ENCODE results near the gene PLS3.
"Not testable (repeated sequence)": the region's sequence is repeated elsewhere in the genome, so short reads cannot be mapped to it uniquely, and the experiment has no call there.

The PLS3 gene

DNA sequence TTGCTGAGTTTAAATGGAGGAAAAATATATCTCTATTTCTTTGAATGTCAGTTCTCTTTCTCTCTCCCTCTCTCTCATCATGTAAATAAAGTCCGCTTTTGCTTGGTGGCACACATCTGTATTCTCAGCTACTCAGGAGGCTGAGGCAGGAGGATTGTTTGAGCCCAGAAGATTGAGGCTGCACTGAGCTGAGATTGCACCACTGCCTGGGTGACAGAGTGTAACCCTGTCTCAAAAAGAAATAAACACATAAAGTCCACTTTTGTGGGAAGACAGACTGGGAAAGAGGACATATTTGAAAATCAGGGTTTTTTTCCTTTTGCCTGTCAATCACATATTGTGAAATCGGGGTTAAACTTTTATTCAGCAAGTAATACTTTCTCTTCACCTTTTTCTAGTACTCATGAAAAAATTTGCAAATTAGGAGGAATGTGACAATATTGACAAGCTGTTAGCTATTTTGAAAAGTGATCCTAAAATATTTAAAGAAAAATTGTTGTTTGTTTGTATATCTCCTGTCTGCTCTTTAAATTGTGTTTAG lies 42.6 kb downstream of the PLS3 start:
- DNase-seq (ENCODE audit: low read depth in 2 of 2, low spot score in 1 of 2): no peak

DNA sequence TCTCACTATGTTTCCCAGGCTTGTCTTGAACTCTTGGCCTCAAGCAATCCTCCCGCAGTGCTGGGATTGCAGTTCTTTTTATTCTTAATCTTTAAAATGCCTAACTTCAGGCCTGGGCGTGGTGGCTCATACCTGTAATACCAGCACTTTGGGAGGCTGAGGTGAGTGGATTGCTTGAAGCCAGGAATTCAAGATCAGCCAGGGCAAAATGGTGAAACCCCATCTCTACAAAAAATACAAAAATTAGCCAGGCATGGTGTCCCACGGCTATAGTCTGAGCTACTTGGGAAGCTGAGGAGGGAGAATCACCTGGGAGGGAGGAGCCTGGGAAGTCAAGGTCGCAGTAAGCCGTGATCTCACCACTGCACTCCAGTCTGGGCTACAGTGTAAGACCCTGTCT lies 45.9 kb downstream of the PLS3 start:
- no peak for DNase-seq (ENCODE audit: low read depth in 2 of 2, low spot score in 1 of 2)

DNA sequence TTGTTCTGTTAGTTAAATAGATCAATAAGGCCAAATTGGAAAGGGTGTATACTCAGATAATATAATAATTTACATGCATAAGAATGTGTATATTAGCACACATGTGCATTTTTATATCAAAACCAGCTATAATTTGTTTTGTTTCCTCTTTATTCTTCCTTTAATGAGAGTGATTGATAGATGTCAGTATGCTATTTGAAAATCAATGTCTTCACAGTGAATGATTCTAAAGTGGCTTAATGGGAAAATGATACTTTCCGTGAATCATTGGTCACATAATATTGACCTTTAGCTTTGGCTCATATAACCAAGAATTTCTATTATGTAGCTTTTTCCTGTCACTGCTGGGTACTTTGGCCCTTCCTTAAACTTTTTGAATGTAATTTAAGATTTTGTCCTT lies 48.6 kb downstream of the PLS3 start:
- DNase-seq (ENCODE audit: low read depth in 2 of 2, low spot score in 1 of 2): no peak

DNA sequence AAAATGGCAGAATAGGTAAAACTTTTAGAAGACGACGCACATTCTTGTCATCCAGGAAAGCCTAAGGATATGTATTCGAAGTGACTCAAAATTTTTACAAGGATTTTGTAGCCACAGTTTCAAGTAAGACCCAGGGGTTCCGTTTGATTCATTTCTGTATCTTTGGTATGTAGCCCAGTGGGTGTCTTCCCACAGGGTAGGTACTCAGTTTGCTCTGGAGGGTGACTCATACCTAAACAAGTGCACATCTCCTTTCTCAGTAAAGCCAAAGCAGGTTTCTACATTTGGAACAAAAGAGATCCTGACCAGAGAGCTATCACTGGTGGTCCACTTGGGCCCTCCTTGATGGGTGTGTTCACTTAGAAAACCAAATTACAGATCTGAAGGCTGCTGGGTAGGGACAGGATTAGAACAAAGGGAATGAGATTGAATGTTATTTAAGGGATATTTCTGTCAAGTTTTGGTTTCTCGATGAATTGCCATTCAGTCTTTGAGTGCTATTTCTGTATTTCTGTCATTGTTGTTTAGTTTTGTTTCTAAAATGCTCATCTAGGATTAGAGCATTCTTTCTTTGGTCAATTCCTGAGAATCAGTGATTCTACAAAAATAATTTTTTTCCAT lies 56.1 kb downstream of the PLS3 start:
- DNase-seq (ENCODE audit: low read depth in 2 of 2, low spot score in 1 of 2): no peak

- no peak for DNase-seq (ENCODE audit: low read depth in 2 of 2, low spot score in 1 of 2)
Observed at GRCh38 chrX:115622534-115622933, 61.6 kb downstream of the PLS3 start.

DNA sequence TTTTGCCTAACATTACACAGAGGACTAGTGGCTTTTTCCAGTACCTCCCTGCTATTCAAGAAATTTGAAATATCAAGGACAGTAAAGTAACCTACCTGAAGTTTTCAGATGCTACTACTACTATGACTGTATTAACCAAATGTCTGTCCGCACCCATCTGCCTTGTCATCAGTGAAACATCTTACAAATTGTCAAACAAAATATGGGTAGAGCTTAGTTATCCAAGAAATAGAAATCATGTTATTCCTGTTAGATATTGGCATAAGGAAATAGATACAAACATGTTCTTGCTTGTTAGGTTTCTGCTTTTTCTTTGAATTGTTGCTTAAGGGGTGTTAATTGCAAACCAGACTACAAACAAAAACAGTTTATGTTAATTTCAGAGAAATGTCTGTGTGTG lies 63.9 kb downstream of the PLS3 start:
- no peak for DNase-seq (ENCODE audit: low read depth in 2 of 2, low spot score in 1 of 2)

GRCh38 chrX:115625572-115626301 lies 64.8 kb downstream of the PLS3 start:
- no peak for DNase-seq (ENCODE audit: low read depth in 2 of 2, low spot score in 1 of 2)

DNA sequence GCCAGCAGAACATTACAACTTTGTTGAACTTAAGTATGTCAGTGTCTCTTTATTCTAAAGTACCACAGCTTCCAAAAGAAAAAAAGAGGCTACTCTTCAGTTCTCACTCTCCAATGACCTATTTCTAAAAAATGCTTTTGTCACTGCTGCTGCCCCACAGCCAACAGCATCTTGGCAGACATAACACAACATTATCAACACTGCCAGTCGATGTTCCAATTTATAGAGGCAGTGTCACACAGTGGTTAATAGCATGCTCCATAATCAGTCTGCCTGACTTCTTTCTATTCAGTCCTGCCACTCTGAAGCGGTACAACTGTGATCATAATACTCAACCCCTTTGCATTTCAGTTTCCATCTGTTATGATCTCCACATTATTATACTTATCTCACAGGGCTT lies 69.2 kb downstream of the PLS3 start:
- no peak for DNase-seq (ENCODE audit: low read depth in 2 of 2, low spot score in 1 of 2)

DNA sequence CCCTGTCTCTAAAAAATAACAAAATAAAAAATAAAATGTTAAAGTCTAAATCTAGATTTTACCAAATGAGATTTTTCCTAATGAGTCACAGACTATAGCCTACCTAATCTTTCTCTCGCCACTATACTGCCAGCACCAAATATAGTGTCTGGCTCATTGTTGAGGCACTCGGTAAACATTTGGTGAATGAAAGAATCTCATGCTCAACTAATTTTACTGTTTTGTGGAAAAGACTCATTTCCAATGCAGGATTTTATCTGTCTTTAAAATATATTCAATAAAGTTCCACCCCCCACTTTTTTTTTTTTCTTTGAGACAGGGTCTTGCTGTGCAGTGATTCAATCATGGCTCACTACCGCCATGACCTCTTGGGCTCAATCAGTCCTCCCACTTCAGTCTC lies 71.5 kb downstream of the PLS3 start:
- no peak for DNase-seq (ENCODE audit: low read depth in 2 of 2, low spot score in 1 of 2)

GRCh38 chrX:115633397-115633796 lies 72.4 kb downstream of the PLS3 start:
- DNase-seq (ENCODE audit: low read depth in 2 of 2, low spot score in 1 of 2): not testable (repeated sequence)

GRCh38 chrX:115639334-115639880 lies 78.4 kb downstream of the PLS3 start:
- no peak for DNase-seq (ENCODE audit: low read depth in 2 of 2, low spot score in 1 of 2)

DNA sequence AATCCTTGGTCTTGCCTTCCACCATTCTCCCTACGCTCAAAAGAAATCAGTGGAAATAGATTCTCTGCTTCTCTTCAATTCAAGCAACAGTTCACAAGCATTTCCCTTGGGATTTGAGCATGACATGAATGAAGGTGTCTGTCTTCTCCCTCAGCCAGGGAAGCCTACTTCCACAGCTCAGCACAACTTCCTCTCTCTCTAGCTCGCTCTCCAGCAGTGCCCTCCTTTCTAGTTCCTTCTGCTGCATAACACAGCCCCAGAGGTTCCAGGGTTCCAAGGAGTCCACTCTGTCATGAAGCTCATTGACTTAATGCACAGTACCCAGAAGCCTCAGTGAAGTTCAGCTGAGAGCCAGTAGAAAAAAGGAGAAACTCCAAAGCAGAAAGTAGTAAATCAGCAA lies 81.3 kb downstream of the PLS3 start:
- DNase-seq (ENCODE audit: low read depth in 2 of 2, low spot score in 1 of 2): no peak

DNA sequence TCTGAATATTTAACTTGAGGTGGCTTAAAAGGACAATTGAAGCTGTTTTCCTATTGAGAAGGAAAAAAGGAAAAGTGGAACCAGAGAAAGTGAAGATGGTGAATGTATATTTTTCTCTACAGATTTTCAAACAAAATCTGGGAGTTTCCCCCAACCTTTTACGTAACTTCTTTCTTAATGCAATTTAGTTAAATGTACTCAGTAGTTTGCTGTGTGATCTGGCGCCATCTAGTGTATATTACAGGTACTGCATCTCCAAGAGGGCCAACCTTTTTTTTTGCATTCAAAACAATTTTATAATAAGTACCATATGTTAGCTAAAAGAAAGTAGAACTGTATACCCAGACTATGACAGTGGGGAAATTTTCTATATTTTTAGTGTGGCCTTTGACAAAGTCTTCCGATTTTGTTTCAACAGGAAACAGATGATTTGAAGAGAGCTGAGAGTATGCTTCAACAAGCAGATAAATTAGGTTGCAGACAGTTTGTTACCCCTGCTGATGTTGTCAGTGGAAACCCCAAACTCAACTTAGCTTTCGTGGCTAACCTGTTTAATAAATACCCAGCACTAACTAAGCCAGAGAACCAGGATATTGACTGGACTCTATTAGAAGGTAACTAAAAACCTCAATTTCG lies 82.0 kb downstream of the PLS3 start:
- no peak for DNase-seq (ENCODE audit: low read depth in 2 of 2, low spot score in 1 of 2)

- DNase-seq (ENCODE audit: low read depth in 2 of 2, low spot score in 1 of 2): not testable (repeated sequence)
Observed at GRCh38 chrX:115644397-115644796, 83.4 kb downstream of the PLS3 start.

GRCh38 chrX:115649461-115650063 lies 88.6 kb downstream of the PLS3 start:
- no peak for DNase-seq (ENCODE audit: low read depth in 2 of 2, low spot score in 1 of 2)

DNA sequence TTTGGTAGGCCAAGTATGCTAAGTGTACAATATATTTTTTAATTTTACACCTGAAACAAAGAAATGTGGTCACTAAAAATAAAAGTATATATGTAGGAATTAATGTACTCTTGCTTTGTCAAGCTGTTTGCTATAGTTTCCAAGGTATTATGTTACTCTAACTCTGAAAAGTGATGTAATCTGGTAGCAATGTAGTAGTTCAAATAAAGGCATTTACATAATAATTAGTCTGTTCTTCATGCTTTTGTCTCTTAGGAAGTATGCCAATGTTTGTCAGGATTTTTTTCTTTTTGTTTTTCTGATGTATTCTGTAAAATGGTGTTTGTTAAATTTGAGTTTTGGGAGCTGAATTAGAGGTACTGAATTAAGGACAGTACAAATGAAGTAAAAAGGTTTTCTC lies 89.5 kb downstream of the PLS3 start:
- no peak for DNase-seq (ENCODE audit: low read depth in 2 of 2, low spot score in 1 of 2)

- DNase-seq (ENCODE audit: low read depth in 2 of 2, low spot score in 1 of 2): no peak
Observed at GRCh38 chrX:115650916-115651315, 89.9 kb downstream of the PLS3 start.

GRCh38 chrX:115652221-115652620 lies 91.2 kb downstream of the PLS3 start:
- no peak for DNase-seq (ENCODE audit: low read depth in 2 of 2, low spot score in 1 of 2)

GRCh38 chrX:115665122-115665521 lies 104.1 kb downstream of the PLS3 start:
- DNase-seq (ENCODE audit: low read depth in 2 of 2, low spot score in 1 of 2): no peak

GRCh38 chrX:115679460-115679859 lies 118.5 kb downstream of the PLS3 start:
- DNase-seq (ENCODE audit: low read depth in 2 of 2, low spot score in 1 of 2): no peak

DNA sequence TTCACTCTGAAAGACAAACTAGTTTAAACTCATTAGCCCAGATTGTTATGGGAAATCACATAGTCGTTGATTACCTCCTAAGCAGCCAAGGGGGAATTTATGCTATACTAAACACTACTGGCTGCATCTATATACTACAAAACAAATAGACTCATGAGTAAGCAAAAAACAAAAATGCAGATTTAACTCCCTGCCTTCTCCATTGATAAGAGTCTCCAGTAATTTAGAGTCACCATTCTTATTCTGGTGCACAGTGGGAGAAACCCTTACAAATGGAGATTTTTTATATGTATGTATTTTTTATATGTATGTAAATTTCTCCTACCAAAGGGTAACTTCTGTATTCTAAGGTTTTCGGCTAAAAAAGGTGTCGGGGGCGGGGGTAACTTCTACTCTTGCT lies 126.6 kb downstream of the PLS3 start:
- no peak for DNase-seq (ENCODE audit: low read depth in 2 of 2, low spot score in 1 of 2)

DNA sequence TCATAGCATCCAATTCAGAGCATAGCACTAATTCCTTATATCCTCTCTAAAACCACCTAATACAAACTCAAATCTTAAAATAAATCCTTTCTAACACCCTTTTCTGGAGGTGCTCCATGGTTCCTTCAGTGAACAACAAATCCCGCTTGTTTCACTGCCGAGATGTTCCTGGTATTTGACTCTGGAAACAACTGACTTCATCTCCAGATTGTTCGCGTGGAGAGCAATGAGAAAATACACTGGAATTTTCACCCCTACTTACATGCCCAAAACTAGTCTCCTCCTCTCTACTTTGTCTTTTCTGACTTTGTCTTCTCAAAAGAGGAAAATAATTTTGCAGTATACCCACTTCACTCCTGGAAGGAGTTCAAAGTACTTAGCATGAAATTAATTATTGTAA lies 129.0 kb downstream of the PLS3 start:
- DNase-seq (ENCODE audit: low read depth in 2 of 2, low spot score in 1 of 2): no peak
